Upper lobe of left lung (tissue), 4 donors: ENCODE measurements around the gene TMEM62.

ENCODE experiments used
- EP300 ChIP-seq, 4 donors: sonication (generic); formaldehyde crosslinking; IDR thresholded peaks; one replicate each; pipeline ENCODE4 v1.5.1; 2017; ENCODE audit warnings: antibody characterized with exemption in 4 of 4, control low read depth in 2 of 4
- POLR2A ChIP-seq, 4 donors: fragments of 450-650 bp; IDR thresholded peaks; one replicate each; pipeline ENCODE4 v1.5.1; 2016 to 2017; ENCODE audit warnings: antibody characterized with exemption in 4 of 4, mild to moderate bottlenecking in 2 of 4
- POLR2AphosphoS5 ChIP-seq, 2 donors: sonication (generic); formaldehyde crosslinking; IDR thresholded peaks; one replicate each; pipeline ENCODE4 v1.5.1; 2017; ENCODE audit warnings: antibody characterized with exemption in 2 of 2
- TF ChIP-seq, protein P1 (sequence below), 6 experiments: fragments of 450-650 bp in 4 of 6; fragments of 200-600 bp in 2 of 6; sonication (generic) in 2 of 6; IDR thresholded peaks; one replicate each; pipeline ENCODE4 v1.5.1; 2016 to 2019; ENCODE audit warnings: antibody characterized with exemption in 6 of 6

DNA sequence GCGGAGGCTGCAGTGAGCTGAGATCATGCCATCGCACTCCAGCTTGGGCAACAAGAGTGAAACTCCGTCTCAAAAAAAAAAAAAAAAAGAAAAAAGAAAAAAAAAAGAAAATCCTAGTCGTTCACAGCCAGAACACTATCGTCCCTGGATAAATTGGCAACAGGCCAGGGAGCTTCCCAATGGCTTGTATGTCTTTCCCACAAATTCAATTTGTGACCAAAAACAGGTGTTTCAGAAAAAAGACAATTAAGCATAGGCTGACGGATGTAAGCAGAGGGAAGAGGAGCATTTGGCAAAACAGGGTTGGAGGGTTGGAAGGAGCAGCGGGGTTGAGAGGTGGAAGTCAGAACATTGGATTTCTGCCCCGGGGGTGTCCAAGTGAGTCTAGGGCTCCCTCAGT lies 78.9 kb downstream of the TMEM62 start:
- TF ChIP-seq, protein P1, sequence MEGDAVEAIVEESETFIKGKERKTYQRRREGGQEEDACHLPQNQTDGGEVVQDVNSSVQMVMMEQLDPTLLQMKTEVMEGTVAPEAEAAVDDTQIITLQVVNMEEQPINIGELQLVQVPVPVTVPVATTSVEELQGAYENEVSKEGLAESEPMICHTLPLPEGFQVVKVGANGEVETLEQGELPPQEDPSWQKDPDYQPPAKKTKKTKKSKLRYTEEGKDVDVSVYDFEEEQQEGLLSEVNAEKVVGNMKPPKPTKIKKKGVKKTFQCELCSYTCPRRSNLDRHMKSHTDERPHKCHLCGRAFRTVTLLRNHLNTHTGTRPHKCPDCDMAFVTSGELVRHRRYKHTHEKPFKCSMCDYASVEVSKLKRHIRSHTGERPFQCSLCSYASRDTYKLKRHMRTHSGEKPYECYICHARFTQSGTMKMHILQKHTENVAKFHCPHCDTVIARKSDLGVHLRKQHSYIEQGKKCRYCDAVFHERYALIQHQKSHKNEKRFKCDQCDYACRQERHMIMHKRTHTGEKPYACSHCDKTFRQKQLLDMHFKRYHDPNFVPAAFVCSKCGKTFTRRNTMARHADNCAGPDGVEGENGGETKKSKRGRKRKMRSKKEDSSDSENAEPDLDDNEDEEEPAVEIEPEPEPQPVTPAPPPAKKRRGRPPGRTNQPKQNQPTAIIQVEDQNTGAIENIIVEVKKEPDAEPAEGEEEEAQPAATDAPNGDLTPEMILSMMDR (IDR thresholded peaks at IDR 0.05), result no peak
- TF ChIP-seq POLR2A (IDR thresholded peaks at IDR 0.05) (no peak), POLR2AphosphoS5 (IDR thresholded peaks at IDR 0.05) (no peak), EP300 (IDR thresholded peaks at IDR 0.05) (no peak)
